Hepatocyte (in vitro differentiated cells): ENCODE measurements around the gene SNAP25.

ENCODE experiments used
- EZH2 ChIP-seq: fragments of 200-600 bp; sonication (generic); IDR thresholded peaks from 2 replicates; pipeline ENCODE4 v1.6.1; 2016; ENCODE audit warnings: antibody characterized with exemption, mild to moderate bottlenecking, borderline replicate concordance
- EZH2phosphoT487 ChIP-seq: fragments of 200-600 bp; sonication (generic); IDR thresholded peaks from one replicate; pipeline ENCODE4 v1.6.1; 2018; ENCODE audit warnings: antibody characterized with exemption, mild to moderate bottlenecking, low read depth, moderate library complexity; ENCODE audit not compliant: unreplicated experiment, severe bottlenecking
- TF ChIP-seq, protein P1 (sequence below): fragments of 200-600 bp; sonication (generic); IDR thresholded peaks from 2 replicates; pipeline ENCODE4 v1.5.1; 2016; ENCODE audit warnings: antibody characterized with exemption, mild to moderate bottlenecking; ENCODE audit not compliant: poor library complexity

DNA sequence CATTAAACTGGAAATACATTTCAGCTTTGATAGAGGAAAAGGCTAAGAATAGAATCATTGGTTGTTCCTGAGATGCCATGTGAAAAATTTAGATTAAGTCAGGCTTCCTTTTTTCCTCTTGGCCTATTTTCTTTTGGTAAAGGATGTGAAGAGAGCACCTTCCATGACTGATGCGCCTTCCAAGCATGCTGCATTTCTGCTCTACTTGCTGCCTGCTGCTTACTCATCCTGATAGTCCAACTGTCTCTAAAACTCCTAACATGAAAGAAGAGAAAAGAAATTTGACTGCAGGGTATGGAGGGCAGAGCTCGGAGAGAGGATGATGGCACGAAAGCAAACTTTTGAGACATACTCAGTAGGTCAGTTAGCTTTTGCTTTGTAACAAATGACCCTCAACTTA, 28.8 kb downstream of the SNAP25 start:
- no peak for TF ChIP-seq EZH2
- TF ChIP-seq, protein P1, sequence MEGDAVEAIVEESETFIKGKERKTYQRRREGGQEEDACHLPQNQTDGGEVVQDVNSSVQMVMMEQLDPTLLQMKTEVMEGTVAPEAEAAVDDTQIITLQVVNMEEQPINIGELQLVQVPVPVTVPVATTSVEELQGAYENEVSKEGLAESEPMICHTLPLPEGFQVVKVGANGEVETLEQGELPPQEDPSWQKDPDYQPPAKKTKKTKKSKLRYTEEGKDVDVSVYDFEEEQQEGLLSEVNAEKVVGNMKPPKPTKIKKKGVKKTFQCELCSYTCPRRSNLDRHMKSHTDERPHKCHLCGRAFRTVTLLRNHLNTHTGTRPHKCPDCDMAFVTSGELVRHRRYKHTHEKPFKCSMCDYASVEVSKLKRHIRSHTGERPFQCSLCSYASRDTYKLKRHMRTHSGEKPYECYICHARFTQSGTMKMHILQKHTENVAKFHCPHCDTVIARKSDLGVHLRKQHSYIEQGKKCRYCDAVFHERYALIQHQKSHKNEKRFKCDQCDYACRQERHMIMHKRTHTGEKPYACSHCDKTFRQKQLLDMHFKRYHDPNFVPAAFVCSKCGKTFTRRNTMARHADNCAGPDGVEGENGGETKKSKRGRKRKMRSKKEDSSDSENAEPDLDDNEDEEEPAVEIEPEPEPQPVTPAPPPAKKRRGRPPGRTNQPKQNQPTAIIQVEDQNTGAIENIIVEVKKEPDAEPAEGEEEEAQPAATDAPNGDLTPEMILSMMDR: no peak
- TF ChIP-seq EZH2phosphoT487: no peak
